ENCODE results near the gene ZBTB32.
A peak's percentile ranks its signal among the peaks of the same experiment; 100 is the strongest.

The ZBTB32 gene

DNA sequence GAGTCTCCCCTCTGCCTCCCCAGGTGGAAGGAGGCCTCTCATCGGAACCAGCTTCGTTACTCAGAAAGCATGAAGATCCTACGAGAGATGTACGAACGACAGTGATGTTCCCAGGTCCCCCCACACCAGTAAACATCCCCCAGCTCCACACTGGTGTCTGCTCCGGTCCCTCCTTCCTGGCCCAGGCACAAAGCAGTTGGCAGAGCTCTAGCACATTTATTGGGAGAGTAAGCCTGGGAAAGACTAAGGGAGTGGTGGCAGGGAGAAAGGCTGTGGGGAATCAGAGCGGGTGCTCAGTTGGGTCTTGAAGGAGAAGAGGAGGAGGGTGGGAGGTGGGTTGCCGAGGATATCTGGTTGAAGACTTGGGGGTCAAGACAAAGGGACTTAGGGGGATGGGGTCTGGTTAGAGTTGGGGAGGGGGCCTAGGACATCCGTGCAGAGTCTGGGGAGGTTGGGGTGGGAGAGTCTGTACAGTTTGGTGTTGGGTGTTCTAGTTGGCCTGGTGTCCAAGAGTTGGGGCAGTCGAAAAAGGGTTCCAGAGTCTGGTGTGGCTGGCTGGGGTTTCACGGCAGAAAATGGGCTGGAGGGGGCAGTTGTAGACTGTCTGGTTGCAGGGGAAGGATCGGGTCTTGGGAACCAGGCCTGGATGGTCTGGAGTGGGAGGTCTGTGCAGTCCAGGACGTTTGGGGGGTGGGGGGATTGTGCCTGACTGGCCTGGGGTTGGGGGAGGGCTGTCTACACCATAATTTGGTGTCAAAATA is 50.2 kb downstream of the ZBTB32 start:
- no peak for DNase-seq (ENCODE audit: low read depth in 2 of 2)
- TF ChIP-seq, protein P1, sequence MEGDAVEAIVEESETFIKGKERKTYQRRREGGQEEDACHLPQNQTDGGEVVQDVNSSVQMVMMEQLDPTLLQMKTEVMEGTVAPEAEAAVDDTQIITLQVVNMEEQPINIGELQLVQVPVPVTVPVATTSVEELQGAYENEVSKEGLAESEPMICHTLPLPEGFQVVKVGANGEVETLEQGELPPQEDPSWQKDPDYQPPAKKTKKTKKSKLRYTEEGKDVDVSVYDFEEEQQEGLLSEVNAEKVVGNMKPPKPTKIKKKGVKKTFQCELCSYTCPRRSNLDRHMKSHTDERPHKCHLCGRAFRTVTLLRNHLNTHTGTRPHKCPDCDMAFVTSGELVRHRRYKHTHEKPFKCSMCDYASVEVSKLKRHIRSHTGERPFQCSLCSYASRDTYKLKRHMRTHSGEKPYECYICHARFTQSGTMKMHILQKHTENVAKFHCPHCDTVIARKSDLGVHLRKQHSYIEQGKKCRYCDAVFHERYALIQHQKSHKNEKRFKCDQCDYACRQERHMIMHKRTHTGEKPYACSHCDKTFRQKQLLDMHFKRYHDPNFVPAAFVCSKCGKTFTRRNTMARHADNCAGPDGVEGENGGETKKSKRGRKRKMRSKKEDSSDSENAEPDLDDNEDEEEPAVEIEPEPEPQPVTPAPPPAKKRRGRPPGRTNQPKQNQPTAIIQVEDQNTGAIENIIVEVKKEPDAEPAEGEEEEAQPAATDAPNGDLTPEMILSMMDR (IDR thresholded peaks at IDR 0.05; ENCODE audit: low read depth, low read length), result no peak
- H3K4me3 ChIP-seq (replicated peaks in 1 of 2; ENCODE audit: low read depth in 2 of 2, low read length in 2 of 2), result no peak overlapping the region

DNA sequence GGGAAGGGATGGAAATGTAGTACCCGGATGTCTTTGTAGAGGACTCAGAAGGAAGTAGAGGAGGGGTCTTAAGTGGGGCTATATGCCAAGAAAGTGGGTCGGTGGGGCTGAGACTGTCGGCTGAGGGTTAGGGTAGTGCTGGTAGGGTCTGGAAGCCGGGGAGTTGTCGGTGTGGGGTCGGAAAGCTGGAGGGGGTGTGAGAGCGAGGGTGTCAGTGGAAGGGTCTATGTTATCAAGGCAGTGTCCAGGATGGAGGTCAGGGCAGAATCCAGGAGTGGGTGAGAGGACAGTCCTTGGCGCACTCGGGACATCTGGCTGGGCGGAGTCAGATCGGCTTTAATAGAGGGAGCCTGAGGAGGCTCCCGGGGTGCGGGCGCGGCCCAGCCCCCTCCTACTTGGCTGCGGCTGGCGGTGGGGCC is 50.8 kb downstream of the ZBTB32 start:
- H3K4me3 ChIP-seq (replicated peaks in 1 of 2; ENCODE audit: low read depth in 2 of 2, low read length in 2 of 2), result peak overlapping the region in 1 of 2 donors; percentile 58
- DNase-seq (ENCODE audit: low read depth in 2 of 2), result no peak
- TF ChIP-seq, protein P1 (IDR thresholded peaks at IDR 0.05; ENCODE audit: low read depth, low read length), result no peak

DNA sequence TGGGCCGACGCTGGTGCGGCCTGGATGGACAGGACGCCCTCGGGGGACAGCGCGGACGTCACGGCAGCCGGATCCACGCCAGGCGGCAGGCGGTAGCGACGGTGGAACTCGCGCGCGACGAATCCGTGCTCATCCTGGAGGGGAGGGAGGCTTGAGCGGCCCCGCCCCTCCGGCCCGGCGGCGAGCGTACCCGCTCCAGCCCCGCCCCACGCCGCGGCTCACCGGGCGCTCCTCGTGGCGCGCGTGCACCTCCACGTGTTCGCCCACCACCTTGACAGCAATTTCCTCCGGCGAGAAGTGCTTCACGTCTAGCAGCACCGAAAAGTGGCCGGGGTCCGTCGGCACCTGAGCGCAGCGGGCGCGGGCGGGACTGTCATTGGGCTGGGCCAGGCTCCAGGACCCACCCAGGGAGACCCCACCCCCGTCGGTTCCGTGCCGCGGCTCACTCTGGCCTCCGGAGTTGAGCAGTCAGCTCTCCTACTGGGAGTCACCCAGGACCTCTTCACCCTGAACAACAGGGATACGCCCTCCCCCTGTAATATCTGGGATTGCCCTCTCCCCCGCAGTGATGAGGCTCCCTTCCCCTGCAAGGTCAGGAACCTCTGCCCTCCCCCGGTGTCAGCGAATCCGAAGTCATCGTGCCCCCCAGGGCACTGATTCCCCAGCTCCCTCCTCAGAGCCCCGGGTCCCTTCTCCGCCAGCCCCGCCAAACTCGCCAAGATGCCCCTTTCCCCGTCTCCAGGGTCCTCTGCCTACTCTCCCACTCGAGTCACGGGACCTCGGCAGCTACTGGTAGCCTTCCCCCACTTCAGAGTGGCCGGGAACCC is 51.4 kb downstream of the ZBTB32 start:
- DNase-seq (ENCODE audit: low read depth in 2 of 2), result peak; percentile 77 to 91
- TF ChIP-seq, protein P1 (IDR thresholded peaks at IDR 0.05; ENCODE audit: low read depth, low read length), result no peak
- H3K4me3 ChIP-seq (replicated peaks in 1 of 2; ENCODE audit: low read depth in 2 of 2, low read length in 2 of 2), result peak overlapping the region; percentile 58 to 65

DNA sequence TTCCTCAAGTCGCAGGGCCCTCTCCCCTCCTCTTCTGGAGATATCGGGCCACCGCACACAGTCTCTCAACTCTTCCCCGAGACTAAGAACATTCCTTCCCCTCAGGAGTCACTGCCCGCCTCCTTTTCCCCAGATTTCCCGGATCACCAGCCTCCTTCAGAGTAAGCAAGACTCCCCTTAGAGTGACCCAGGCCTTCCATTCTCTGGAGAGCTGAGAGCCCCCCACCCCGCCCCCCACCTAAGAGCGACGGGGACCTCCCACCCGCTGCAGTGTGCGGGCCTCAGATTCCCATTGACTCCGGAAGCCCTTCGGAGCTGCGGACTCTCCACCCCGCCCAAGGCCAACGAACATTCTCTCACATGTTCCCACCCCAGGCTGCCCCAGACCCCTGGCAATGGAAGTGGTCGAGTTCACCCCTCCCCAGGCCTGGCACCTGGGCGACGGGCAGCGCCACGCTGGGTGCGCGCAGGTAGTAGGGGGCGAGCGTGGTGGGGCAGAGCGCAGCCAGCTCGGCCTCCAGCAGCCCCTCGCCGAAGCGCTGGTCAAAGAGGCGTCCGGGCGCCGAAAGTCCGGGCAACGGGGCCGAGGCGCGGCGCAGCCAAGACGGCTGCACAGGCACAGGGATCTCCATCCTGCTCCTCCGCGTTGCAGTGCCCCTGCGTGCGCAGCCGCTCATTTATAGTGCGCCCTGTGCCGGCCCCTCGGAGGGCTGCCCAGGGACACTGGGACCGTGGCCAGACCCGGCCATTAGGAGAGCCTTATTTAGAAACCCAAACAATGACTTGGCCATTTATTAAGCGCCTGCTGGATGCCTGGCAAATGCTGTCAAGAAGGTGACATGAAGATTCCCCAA is 52.2 kb downstream of the ZBTB32 start, which contains the start of gene HSPB6:
HSPB6 (minus strand) TSS at position 653 of the 854 bp plus-strand sequence; CDS start at position 632, 21 bp downstream.
- TF ChIP-seq, protein P1 (IDR thresholded peaks at IDR 0.05; ENCODE audit: low read depth, low read length), result no peak
- peak within 1 kb of the TSS; percentile 58 to 93 for H3K4me3 ChIP-seq (replicated peaks in 1 of 2; ENCODE audit: low read depth in 2 of 2, low read length in 2 of 2)
- peak; percentile 83 to 88 for DNase-seq (ENCODE audit: low read depth in 2 of 2)

DNA sequence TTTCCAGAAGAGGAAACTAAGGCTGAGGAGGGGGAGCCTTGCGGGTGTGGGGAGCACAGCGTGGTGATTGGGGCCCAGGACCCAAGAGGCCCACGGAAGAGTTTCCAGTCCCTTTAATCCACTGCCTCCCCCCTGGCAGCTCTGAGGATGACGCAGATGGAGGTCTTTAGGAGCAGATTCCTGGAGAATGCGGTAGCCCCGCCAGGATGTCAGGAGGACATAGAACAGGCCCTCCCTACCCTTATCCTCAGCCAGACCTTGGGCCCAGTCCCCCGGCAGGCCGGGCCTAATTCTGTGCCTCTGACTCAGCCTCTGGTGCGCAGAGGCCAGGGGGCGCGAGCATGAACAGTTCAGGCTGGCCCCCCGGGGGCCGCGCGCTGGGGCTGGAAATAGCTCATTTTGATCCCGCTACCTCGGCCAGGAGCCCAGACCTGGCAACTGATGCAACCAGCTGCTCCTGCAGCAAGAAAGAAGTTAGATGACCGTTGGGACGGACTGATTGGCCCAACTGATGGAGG is 52.9 kb downstream of the ZBTB32 start:
- DNase-seq (ENCODE audit: low read depth in 2 of 2), result peak; percentile 96 to 99
- H3K4me3 ChIP-seq (replicated peaks in 1 of 2; ENCODE audit: low read depth in 2 of 2, low read length in 2 of 2), result peak overlapping the region; percentile 58 to 65
- TF ChIP-seq, protein P1 (IDR thresholded peaks at IDR 0.05; ENCODE audit: low read depth, low read length), result no peak
